ENCODE results near the gene SEPTIN12.

The SEPTIN12 gene, protein sequence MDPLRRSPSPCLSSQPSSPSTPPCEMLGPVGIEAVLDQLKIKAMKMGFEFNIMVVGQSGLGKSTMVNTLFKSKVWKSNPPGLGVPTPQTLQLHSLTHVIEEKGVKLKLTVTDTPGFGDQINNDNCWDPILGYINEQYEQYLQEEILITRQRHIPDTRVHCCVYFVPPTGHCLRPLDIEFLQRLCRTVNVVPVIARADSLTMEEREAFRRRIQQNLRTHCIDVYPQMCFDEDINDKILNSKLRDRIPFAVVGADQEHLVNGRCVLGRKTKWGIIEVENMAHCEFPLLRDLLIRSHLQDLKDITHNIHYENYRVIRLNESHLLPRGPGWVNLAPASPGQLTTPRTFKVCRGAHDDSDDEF

DNA sequence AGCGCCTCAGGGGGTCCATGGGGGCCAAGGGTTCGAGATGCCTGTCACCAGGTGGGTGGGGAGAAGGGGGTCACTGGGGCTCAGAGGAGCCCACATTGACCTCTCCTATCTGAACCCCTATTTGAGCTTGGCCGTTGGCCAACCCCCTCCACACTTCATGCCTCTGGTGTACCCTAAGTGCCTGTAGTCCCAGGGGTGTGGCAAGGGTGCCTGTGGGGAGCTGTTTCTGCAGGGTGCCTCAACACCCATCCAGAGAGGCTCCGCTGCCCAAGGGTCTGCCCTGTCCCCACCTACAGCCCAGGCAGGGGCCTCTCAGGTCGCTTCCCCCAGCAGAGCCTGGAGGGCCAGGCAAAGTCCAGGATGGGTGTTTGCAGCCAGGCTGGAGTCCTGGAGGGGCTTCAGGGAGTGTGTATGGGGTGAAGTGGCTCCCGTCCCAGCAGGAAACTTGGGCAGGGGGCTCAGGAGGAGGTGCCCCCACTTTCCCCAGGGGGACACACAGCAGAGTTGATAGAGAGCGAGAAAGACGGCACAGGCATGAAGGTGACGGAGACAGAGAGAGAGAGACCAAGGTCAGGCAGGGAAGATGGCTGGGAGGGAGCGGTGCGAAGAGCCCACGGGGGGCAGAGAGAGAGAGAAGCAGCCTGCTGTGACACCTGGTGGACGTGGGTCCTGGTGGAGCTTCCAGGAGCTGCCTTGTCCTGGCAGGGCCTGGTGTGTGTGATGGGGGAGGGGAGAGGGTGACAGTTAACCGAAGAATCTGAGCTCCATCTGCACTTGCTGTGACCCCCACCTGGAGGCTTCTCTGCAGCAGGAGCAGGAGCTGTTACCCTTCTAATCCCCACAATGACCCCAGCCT lies at the start of gene SEPTIN12:
Gene SEPTIN12, minus strand, starts transcription at position 719 of the 856 bp plus-strand sequence. Its CDS starts 700 bp downstream, at position 19.
- DNase-seq (ENCODE audit: low read depth, low spot score), result no peak

DNA sequence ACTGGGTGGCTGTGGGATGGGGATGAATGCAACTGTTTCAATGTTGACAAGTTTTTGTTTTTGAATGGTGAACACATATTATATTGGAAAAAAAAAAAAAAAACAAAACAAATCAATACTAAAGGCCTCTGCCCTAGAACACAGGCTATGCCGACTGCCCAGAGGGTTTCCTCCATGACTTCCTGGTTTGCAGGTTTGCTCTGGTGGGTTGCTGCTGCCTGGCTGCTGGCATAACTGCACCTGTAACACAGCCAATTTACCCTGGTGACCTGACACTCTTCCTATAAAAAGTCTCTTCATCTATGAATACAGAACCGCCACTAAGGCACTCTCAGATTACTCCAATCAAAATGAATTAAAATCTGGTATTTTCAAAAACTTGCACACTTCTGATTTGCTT lies 48.6 kb upstream of the SEPTIN12 start:
- DNase-seq (ENCODE audit: low read depth, low spot score), result no peak

DNA sequence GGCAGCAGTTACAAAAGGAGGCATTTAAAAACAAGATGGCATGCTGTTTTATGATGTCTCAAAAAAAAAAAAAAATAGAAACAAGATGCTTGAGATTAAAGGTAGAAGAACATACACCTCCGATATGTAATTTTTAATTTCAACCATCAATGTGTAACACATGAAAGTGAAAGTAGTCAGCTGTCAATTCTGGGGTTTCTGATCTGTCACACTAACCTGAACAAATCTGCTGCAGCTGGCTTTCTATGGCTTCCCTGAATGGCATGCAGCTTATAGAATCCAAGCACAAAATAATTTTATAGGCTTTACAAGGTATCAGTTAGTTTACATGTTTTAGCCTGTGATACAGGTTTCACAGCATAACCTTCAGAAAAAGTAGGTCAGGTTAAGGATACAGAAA lies 45.4 kb upstream of the SEPTIN12 start:
- no peak for DNase-seq (ENCODE audit: low read depth, low spot score)

DNA sequence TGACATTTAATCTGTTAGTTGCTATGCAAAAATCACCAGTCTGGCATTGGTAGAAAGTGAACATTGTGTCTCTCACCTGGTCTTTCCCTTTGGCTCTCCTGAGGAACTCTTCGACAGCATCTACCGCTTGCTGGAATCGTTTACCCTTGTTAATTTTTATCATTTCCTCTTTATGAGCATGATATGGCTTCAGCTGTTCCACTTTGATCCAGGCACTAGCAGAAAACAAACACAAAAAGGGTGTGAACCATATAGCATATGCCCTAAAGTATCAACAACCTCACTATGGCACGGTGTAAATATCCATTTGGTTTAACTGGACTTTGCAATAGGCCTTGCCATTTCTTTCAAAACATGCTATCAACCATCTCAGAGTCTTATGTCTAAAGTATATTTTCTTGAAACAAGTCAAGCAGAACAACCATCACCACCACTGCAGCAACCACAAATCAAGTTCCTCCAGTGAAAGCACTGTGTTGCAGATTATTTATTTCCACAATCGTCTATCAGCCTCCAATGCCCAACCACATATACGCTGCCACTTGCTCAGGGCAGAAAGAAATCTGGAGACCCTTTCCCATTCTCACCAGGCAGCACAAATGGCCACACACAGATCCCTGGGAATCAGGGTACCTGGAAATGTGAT lies 44.7 kb upstream of the SEPTIN12 start:
- no peak for DNase-seq (ENCODE audit: low read depth, low spot score)

DNA sequence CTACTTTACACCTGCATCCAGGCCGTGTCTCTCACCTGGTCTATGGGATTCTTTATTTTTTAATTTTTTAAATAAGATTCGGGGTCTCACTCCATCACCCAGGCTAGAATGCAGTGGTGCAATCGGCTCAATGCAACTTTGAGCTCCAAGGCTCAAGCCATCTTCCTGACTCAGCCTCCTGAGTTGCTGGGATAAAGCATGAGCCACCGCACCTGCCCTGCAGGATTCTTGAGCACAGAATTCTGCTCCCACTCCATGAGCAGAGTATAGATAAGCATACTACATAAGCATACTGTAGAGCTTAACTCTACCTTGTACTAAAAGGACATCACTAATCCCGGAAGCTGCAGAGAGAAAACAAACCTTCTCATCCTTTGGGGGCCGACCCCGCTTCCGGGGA lies 43.5 kb upstream of the SEPTIN12 start:
- DNase-seq (ENCODE audit: low read depth, low spot score), result no peak

DNA sequence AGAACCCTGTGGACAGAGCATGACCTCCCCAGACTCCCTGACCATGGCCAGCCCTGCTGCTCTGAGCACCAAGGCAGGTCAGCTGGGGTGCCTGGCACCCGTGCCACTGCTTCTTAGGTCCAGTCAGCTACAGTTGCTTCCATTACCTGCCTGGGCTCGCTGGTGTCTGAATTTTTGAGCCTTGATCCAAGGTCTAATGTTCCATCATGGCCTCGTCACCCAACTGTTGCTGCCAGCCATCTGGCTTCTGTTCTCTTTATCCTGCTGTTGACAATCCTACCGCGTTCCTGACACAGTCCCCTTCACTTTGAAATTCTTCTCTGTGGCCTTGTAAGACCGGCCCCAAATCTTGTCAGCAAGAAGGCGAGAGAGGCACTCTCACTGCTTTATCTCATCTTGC lies 42.3 kb upstream of the SEPTIN12 start:
- no peak for DNase-seq (ENCODE audit: low read depth, low spot score)

DNA sequence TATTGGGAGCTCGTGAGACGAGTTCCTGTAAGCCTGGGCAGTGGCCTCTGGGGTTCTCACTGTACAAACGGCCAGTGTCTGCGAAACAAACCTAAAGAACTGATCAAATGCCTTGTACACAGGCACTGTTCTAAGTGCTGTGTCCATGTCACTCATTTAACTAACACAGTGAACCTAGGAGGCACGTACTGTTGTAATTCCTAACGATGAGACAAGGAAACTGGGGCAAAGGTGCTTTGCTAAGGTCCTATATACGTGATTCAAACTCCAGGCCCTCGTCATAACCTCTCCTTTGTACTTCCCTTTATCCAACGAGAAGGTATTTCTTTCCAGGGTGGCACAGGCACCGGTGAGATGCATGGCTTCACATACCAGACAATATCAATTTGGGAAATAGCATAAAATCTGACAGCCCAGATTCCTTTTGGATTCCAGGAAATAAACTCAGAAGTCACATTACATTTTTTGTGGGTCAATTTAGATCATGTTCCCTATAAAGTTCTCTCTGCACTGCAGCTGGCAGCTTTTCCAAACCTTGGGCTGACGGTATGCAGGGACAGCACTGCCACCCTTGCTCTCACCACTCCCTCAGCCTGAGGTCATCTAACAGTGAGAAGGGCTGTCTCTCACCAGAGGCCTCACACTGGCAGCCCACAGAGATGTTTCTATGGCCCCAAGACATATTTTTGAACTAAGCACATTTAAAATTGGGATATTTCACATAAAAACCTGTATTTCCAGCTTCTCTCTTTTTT lies 40.6 kb upstream of the SEPTIN12 start:
- no peak for DNase-seq (ENCODE audit: low read depth, low spot score)

DNA sequence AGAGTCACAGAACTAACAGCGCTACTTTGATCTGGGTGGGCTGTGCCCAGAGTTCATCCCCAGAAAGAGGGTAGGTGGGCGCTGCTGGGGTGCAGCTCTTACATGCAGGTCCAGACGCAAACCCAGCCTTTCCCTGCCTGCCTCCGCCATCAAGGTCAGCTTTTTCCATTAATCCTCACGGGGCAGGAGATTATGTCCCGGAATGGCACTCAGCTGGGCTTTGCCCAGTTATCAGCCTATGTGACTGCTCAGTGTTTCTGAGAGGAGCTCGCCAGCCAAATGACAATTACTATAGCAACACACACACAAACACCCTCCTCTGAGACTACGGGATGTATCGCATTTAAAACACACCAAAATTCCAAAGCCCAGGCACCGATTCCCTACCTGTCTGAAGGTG lies 38.8 kb upstream of the SEPTIN12 start:
- no peak for DNase-seq (ENCODE audit: low read depth, low spot score)

DNA sequence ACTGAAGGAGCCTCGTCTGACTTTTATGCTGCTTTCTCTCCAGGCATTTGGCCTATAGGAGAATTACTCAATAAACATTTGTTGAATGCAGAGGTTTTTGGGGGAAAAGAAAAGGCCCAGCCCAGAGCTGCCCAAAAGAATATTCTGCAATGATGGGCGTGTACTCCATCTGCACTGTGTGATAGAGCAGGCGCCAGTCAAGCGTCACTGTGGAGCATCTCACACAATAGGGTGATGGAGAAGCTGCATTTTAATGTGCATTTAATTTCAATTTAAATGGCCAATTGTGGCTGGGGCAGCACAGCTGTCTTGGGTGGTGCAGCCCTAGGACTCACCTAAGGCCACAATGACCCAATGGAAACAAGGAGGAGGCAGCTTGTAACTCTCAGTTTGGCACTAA lies 38.4 kb upstream of the SEPTIN12 start:
- DNase-seq (ENCODE audit: low read depth, low spot score), result no peak

DNA sequence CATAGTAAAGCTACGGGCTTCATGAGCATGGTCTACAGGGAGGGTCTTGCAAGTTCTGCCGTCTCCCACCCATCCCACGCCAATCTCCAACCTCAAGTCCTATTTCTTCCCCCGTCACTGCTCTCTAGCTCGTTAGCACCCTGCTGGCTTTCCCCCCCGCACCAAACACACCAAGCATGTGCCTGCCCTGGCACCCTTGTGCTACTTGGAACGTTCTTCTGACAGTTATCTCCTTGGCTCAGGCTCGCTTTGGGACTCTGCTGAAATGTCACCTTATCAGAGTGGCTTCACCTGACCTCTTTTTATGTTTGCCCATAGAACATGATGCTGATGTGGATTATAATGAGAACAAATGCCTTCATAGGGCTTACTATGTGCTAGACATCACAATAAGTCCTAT lies 37.1 kb upstream of the SEPTIN12 start:
- DNase-seq (ENCODE audit: low read depth, low spot score), result no peak

DNA sequence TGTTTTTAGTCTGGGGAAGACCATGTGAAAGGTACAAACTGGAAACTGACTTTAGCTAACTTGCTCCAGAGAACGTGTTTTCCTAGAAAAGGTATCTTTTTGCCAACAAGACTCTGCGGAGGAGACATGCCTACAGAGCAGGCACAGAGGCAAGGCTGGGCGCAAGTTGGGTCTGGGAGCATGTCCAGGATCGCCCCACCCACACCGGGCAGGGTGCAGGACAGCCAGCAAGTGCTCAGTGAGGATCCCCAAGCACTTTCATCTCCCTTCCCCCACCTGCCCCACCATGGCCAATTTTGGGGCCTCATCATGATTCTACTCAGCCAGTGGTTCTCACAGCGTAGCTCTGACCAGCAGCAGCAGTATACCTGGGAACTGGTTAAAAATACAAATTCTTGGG lies 32.5 kb upstream of the SEPTIN12 start:
- DNase-seq (ENCODE audit: low read depth, low spot score), result no peak

DNA sequence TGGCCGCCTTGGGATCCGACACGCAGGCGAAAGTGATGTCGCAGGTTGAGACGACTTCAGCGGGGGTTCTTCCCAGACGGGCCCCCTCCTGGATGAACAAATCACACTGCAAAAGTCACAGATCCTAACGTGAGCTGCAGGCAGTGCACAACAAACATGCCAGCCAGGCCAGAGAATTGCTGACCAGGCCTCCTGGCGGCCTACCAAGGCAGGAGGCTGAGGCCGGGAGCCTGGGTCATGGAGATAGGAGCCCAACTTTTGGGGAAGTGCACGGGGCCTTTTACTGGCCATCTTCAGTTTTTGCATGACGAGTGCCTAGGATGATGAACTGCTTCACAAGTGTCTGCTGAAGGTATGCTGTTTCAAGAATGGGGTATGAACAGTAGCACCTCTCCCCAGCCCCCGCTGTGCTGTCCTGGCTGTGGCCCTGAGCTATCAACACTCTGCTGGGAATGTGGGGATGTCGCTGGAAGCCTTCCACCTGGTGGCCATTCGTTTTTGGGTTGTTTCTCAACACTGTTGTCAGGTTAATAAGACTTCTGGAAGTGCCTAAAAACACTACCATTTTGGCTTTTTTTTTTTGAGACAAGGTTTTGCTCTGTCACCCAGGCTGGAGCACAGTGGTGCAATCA lies 26.5 kb upstream of the SEPTIN12 start:
- DNase-seq (ENCODE audit: low read depth, low spot score), result no peak

DNA sequence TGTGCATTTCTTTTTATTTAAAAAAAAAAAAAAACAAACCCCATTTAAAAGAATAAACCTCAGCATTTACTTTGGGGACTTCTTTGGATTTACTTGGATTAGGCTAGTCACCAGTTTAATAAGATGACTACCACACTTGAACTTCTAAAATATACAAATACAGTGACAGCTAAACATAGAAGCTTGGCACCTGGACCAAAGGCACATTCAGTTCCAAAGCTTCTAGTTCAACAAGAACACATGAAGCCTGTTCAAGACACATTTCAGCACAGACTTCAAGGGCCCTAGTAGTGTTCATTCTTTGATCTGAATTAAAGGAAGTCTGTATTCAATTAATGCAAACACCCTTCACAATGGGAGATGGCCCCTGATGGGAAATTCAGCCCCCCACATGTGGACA lies 25.9 kb upstream of the SEPTIN12 start:
- no peak for DNase-seq (ENCODE audit: low read depth, low spot score)

DNA sequence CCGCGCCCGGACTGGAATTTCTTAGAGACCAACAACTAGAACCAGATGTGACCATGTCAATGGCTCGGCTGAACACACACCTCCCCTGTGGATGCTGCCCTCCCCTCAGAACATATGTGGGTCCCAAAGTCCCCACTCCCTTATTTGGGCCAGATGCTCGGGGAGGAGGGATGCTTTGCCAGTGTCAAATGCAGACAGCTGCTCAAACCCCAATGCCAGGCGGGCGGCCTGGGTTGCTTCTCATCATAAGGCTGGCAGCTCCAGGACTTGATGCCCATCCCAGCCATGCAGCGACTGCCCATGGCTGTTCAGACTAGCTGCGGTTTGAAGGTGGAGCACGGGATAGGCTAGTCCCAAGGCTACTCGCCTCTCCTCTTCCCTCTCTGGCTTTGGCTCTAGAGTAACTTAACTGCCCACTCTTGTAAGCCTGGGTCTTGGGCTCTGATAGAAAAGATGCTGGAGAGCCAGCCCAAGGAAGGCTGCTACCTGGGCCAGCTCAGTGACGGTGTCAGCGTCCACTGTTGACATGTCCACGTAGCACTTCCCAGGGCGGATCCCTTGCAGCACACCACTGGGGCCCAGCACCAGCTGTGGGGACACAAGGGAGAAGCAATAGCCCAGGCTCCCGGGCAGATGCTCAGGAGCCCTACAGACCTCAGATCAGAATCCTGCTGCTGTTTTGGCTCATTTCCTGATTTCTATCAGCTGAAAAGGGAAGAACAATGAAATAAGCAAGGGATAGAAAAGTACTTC lies 25.3 kb upstream of the SEPTIN12 start:
- no peak for DNase-seq (ENCODE audit: low read depth, low spot score)

DNA sequence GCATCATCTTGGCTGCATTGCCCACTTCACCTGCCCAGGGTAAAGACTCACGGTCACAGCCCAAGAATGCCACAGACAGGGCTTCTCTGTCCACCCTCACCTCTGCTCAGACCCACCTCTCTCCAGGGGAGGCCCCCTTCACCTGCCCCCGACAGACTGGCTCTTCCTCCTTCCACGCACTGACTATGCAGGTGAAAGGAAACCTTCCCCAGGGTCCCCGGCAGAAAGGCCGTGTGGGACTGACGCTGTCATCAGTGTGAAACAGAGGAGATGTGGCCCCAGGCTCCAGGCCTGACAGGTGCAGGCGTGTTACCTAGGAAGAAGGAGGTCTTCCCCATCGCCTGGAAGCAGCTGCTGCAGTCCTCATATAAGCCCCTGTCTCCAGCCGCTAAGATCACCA lies 23.6 kb upstream of the SEPTIN12 start:
- no peak for DNase-seq (ENCODE audit: low read depth, low spot score)

DNA sequence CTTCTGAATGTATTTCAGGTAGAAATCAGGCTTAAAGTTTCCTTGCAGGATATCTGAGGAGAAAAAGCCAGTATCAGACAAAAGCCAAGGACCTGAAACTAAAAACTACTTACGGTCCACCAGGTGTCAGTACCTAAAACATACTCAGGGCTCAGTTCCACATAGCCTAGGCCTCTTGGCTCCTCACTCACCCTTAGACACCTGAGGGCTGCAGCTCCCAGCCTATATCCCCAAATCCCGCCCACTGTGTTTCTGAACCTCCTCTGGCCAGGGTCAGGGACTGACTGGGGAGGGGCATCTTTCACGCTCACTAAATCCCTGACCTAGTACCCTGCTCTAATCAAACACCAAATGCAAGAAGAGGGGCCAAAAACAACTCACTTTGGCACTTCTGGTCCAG lies 23.1 kb upstream of the SEPTIN12 start:
- DNase-seq (ENCODE audit: low read depth, low spot score), result no peak

DNA sequence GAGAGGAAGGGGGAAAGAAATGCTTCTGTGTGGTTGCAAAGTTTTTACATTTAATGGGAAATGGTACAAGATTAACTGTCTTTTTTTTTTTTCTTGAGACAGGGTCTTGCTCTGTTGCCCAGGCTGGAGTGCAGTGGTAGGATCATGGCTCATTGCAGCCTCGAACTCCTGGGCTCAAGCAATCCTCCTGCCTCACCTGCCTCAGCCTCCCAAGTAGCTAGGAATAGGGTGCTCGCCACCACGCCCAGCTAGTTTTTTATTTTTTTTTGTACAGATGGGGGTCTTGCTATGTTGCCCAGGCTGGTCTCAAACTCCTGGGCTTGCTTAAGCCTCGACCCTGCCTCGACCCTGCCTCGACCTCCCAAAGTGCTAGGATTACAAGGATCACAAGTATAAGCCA lies 18.1 kb upstream of the SEPTIN12 start:
- no peak for DNase-seq (ENCODE audit: low read depth, low spot score)

DNA sequence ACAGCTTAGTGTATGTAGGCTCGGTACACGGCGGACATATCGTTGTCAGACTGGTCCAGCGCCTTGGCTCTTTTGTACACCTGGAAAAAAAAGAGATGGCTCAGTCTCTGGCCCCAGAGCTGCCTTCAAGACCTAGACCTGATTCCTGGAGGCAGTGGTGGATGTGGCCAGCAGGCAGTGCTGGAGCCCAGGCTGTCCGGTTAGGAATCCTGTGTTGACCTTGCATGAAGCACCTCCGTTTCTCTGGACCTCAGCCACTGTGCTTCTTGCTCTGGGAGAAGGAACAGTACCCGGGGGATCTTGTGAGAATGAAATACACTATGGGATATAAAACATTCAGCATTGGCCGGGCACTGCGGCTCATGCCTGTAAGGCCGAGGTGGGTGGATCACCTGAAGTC lies 17.1 kb upstream of the SEPTIN12 start:
- DNase-seq (ENCODE audit: low read depth, low spot score), result no peak

DNA sequence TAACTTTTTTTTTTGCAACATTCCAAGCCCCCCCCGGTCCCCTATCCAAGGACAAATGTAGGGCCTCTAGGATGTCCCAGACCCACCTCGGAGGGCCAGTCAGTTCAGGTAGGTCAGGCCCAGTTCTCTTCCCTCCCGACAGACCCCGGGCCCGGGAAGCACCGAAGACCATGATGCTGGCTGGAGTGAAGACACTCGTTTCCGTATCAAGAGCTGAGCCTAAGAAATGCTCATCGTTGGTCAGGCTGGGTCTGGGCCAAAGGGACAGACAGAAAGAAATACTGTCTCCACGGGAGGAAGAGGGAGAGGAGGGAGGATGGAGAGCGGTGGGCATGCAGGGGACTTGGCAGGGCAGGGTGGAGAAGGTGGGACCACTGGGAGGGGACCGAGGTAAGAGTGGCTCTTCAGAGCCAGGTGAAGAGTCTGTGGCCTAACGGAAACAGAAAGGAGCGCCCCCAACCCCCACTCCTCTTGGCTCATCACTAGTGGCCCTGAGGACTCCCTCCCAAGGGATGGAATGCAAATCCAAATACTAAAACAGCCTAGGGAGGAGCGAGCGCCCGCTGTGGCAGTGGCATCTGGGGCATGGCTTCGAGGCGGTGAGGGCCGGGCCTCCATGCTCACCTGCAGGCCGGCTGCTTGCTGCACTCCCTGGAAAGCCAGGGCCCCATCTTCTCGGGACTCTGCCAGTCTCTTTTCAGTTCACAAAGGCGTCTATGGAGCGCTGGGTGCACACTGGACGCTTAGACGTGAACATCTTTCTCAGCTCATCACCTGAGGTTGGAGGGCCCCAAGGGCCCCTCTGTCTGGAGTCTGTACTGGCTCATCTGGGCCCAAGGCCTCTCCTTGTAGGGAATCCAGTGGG lies 16.0 kb upstream of the SEPTIN12 start:
- DNase-seq (ENCODE audit: low read depth, low spot score), result no peak

DNA sequence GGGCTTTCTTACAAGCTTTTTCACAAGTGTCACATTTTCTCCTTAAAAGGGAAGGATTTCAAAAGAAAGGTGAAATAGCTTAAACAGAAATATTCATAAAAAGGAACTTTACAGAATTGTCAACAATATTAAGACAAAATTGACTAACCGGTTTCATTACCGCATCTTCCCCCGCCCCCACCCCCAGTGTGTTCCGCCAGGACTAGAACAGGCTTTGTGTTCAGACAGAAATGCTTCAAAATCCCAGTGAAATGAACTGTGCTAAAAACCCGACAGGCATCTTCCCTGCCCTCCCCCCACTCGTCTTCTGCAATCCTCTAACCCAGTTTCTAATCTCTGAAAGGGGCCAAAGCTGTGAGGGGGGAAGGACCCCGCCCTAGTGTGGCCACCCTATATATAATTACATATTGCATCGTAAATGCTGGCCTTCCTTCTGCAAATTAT lies 15.3 kb upstream of the SEPTIN12 start:
- DNase-seq (ENCODE audit: low read depth, low spot score), result no peak
